GM19438 (cell line): Measurements from ENCODE around the gene CACNA2D4.

Source experiments
- ATAC-seq: cut with Tn5 transposase; IDR thresholded peaks from one replicate; pipeline ENCODE4 v1.9.1; 2021; ENCODE audit warnings: low read depth; ENCODE audit not compliant: unreplicated experiment

CACNA2D4 gene

GRCh38 chr12:1934068-1934467 lies 15.6 kb upstream of the CACNA2D4 start:
- no peak for ATAC-seq

GRCh38 chr12:1933342-1934051 lies 15.0 kb upstream of the CACNA2D4 start:
- ATAC-seq: no peak

DNA sequence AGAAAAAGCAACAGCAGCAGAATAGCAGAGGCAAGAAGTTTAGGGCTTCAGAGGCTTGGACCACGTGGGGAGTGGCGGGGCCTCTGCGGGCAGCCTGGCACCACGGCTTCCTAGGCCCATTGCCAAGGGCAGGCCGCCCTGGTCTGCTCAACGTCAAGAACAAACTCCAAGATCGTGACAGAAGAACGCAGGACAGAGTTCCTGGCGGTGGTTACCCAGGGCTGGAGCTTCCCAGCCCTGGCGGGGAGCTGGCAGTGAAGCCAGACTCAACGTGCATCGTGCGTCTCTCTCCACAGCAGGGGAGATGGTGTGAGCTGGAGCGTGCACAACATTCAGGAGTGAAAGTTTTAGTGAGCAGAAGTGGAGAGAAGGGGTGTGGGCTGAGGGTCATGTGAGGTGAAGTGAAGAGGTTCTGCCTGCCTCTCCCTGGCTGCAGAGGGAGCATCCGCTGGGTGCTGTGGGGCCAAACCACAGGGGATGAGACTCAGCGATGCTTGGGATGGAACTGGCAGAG lies 13.9 kb upstream of the CACNA2D4 start:
- peak; percentile 53 for ATAC-seq

DNA sequence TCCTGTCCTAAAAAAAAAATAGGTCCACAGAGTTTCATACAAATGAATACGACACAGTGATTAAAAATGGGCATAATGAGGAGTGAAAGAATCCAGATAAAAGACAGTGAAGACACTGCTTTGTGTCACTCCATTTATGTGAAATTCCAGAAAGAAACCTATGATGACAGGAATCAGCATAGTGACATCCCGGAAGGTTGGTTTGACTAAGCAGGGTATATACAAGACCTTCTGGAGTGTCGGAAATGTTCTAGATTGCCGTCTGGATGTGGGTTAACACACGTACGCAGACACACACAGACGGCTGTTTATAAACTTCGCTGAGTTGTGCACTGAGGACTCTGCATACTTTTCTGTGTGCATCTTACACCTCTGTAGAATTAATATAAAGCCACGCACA lies 13.2 kb upstream of the CACNA2D4 start:
- no peak for ATAC-seq

DNA sequence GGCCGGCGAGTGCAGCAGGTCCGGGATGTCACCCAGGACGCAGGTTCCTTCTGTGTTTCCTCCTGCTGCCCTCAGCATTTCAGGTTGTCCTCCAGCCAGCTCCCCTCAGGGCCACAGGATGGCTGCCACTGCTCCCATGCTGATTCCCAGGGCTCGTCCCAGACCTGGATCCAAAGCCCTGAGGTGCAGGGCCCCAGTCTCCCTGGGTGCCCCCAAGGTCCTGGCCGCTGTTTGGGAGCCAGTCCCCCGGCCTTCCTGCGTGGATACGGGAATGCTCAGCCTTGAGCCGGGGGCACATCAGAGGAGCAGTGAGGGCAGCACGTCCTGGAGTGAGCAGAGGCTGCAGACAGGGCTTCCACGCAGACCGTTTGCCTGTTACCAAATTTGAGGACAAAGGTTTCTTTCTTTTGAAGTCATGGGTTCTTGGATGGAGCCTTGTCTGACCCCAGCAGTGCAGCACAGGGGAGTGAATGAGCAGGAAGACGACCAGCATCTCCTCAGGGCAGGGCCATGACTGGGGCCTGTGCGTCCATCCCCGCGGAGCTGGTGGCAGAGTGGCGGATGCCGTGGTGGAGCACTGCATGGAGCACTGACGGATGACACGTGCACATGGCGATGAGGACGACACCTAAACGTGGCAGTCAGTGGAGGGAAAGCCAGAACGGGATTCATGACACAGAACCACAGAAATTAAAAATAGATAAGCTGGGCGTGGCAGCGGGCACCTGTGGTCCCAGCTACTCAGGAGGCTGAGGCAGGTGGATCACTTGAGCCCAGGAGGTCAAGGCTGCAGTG lies 12.5 kb upstream of the CACNA2D4 start:
- no peak for ATAC-seq

DNA sequence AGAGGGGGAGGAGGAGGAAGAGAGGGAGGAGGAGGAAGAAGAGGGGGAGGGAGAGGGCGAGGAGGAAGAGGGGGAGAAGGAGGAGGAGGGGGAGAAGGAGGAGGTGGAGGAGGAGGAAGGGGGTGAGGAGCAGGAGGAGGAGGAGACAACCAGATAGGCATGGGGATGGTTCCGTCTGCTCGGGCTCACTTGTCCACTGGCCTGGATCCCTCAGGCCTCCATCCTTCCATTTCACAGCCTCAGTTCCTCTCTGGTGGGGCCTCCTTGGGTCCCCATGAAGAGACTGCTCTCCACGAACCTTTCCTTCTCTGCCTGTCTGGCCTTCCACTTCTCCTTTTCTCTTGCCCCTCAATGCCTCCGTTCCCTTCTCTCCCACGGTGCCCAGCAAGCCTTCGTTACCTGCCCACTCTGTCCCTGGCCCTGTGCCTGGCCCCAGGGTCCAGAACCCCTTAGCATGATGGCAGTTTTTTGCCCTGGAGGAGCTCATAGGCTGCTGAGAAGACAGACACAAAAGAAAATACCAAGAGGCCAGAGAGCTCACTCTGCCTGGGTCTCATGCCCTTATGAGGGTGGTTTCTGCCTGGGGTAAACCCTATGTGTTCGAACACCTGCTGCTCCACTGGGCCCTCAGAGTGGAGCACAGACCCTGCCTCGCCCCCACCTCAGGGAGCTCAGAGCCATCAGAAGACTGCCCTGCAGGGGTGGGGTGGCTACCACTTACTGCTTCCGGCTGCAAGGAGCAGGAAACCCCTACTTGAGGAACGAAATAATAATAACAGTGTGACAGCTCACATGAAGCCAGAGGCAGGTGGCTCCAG lies 11.7 kb upstream of the CACNA2D4 start:
- no peak for ATAC-seq

- ATAC-seq: no peak
These were observed 11.0 kb upstream of the CACNA2D4 start for GRCh38 chr12:1929241-1929984.

DNA sequence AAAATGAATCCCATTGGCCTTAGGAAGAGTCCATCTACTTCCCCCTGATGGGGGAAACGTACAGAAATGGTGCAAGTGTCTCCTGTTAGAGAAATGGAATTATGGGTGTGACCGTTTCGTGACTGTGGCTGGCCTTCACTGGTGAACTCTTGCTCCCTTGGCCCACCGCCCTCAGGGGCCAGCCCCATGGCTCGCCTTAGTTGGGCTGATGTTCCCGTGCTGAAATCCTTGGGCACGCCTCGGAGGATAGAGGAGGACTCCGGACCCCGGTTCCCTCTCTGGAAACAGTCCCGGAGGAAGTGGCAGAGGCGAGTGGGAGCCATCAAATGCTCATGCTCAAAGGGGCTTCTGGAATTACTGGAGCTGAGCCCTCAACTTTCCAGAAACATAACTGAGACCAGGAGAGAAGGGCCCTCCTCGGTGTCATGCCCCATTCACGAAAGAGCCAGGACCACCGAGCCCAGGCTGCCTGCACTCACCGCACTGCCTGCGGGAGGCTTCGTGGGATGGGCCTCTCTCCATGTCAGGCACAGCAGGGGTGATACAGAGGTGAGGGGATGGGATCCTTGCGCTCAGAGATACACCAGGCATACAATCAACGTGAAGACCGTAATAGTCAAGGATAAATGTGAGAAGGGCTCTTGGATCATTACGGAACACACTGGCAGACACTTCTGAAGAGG lies 10.1 kb upstream of the CACNA2D4 start:
- no peak for ATAC-seq

DNA sequence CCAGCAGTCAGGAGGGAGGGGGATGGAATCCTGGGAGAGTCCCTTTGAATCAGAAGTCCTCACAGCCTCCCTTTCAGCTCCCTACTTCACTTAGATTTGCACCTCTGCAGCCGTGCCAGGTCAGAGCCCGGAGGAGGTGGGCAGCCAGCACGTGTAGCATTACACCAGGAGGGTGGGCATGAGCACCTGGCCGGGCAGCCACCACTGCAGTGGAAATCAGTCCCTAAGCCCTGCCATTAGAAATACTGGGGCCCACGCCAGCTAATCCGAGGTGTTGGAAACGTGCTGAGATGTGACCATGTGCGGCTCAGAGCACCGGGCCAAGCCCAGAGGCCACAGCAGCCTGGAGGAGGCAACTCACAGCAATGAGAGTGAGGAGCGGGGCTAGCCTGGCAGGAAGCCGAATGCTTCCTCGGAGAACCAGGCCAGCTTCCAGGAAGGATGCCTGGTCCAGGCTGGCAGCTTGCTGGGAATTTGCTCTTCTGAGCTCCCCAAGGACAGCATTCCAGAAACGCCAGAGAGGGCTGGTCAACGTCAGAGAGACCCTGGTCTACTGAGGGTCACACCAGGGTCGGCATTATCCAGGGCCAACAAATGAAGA lies 9.4 kb upstream of the CACNA2D4 start:
- no peak for ATAC-seq

- no peak for ATAC-seq
These were observed 8.7 kb upstream of the CACNA2D4 start for GRCh38 chr12:1927051-1927680.

DNA sequence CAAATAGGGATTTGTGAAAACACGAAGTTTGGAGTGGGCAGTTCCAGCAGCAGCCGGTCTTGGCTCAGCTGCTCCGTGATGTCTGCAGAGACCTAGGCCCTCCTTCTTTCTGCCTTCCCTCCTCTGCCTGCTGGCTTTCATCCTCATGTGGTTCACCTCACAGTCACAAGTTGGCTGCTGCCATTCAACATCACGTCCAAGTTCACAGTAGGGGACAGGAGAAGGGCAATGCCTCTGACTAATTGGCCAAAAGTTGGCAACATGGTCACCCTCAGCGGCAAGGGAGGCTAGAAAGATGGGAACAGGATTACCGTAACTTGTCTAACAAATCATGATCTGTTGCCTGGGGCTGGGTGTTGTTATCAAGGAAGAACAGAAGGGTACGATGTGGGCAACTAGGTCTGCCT lies 7.8 kb upstream of the CACNA2D4 start:
- no peak for ATAC-seq

DNA sequence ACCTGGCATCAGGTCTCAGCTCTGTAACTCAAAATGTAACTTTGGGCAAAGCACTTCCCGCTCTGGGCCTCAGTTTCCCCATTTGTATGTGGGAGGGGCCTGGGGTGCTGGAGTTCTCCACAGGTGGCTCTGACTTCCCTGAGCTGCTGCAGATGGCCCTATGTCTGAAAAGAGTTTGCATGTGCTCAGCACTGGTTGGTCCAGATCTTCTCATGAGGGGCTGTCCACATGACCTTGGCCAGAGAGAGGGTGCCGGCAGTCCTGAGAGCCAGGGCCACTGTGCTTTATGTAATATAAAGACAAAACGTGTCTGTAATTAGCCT lies 7.2 kb upstream of the CACNA2D4 start:
- ATAC-seq: no peak

DNA sequence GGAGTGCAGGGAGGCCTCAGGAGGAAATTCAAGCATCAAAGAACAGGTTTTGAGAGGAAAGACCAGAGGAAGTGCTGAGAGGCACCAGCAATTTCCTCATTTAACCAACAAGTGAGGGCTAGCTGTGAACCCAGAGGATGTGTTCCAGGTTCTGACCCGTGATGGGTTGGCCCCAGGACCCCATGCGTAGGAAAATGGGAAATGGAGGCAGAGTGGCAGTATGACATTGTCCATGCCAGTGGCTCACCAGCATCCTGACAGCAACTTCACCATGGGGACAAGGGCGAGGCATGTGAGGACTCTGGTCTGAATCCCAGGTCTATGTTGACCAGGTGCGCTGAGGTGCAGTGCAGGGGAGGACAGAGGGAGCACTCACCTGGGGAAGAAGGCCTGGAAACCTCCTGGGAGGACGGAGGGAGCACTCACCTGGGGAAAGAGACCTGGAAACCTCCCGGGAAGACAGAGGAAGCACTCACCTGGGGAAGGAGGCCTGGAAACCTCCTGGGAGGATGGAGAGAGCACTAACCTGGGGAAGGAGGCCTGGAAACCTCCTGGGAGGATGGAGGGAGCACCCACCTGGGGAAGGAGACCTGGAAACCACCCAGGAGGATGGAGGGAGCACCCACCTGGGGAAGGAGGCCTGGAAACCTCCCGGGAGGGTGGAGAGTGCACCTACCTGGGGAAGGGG lies 6.7 kb upstream of the CACNA2D4 start:
- ATAC-seq: no peak

DNA sequence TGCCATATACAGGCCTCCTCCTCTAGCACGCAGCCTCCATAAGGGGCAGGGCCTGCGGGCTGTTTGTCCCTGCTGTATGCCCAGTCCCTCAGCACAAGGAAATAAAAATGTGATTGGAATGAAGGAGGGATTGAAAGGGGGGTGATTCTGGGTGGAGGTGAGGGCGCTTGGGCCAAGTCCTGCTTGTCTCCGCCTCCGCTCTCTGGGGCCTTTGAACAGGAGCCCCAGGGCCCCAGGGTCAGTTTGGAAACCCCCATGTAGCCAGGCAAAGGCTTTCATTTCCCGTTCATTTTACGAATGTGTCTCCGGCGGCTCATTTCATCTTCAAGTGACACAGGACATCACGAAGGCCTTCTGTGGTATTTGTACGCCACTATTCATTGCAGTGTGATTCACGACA lies 4.5 kb upstream of the CACNA2D4 start:
- no peak for ATAC-seq

DNA sequence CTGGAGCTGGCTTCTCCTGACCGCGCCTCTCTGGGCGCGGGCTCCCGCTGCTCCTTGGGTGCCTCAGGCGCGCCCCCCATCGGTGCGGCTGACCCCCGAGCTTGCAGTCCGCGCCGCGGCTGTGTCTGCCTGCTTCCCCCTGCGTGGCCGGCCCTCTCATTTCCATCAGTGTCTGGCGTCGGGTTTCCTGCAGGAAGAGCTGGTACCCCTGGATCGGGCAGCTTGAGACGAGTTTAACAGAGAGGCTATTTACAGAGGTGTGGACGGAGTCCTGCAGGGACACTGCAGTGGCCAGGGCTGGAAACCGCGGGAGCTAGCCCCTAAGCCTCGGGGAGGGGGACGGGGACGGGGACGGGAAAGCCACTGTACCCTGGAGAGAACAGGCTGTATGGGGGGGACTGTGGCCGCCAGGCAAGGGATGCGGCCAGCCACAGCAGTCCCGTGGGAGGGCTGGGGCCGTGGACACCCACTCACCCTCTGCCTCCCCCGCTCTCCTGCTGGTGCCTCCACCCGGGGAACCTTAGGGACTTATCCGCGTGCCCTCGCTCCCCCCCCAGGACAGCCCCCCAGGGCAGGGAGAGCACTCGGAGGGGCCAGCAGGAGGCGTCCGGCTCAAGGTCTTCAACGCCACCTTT lies 3.7 kb upstream of the CACNA2D4 start:
- no peak for ATAC-seq

- ATAC-seq: no peak
These were observed 2.5 kb upstream of the CACNA2D4 start for GRCh38 chr12:1920971-1921370.

GRCh38 chr12:1920436-1920835 lies 2.0 kb upstream of the CACNA2D4 start:
- no peak for ATAC-seq

DNA sequence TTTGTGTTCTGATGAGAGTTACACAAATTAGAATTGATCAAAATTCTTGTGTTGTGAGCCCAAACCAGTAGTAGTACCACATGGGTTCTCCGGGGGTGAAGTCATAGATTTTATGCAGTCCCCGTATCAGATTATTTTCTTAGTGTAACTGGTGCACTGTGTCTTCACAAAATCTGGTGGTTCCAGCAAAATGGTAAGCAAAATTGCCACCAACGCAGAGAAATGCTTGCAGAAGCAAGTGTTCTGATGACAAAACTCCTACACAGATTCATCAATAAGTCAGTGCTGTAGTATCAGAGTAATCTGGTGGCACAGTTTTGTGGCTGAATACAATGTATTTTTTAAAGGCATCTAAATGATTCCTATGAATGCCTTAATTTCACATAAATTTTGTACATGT lies 1.3 kb upstream of the CACNA2D4 start:
- no peak for ATAC-seq
